C4-2B (cell line): ENCODE data around the gene POU2AF1.

Source experiments
- H3K27ac ChIP-seq: fragments of 450-650 bp; 2 replicates; pipeline ENCODE4 v1.5.1; 2017
- ZFX ChIP-seq: fragments of 450-650 bp; IDR thresholded peaks from 2 replicates; pipeline ENCODE4 v1.6.1; 2017
- TF ChIP-seq, protein P1 (sequence below): fragments of 450-650 bp; conservative IDR thresholded peaks from 2 replicates; pipeline ENCODE4 v1.5.1; 2017; ENCODE audit warnings: mild to moderate bottlenecking

POU2AF1 gene

DNA sequence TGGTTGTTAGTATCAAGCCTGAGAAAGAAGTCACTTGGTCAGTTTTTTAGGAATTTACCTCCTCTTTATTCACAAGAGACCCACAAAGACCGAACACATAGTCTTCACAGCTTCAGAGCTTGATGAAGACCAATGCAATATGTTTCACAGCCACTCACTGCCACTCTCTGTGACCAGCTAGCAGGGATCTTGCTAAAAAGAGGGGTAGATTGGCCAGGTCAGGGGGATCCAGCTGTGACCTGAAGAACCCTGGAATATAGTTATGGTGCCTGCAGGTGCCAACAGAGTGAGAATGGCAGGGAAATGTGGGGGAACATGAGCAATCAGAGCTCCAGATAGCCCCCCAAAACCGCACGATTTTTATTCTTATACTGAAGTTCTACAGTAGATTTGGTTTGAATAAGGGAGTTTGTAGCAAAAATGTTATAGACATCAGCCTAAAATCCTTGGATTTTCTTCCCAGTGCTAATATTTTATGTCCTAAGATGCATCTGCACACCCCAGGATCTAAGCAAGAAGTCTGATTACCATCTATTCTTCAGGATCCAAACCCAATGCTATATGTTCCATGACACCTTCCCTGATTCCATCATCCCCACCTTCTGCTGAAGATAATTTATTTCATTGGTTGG lies 8.7 kb downstream of the POU2AF1 start:
- TF ChIP-seq, protein P1, sequence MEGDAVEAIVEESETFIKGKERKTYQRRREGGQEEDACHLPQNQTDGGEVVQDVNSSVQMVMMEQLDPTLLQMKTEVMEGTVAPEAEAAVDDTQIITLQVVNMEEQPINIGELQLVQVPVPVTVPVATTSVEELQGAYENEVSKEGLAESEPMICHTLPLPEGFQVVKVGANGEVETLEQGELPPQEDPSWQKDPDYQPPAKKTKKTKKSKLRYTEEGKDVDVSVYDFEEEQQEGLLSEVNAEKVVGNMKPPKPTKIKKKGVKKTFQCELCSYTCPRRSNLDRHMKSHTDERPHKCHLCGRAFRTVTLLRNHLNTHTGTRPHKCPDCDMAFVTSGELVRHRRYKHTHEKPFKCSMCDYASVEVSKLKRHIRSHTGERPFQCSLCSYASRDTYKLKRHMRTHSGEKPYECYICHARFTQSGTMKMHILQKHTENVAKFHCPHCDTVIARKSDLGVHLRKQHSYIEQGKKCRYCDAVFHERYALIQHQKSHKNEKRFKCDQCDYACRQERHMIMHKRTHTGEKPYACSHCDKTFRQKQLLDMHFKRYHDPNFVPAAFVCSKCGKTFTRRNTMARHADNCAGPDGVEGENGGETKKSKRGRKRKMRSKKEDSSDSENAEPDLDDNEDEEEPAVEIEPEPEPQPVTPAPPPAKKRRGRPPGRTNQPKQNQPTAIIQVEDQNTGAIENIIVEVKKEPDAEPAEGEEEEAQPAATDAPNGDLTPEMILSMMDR = no peak
- no peak overlapping the region for H3K27ac ChIP-seq

- H3K27ac ChIP-seq = no peak overlapping the region
- TF ChIP-seq ZFX = no peak
- TF ChIP-seq, protein P1 = no peak
Measured at GRCh38 chr11:111368285-111368560, 10.9 kb downstream of the POU2AF1 start.

DNA sequence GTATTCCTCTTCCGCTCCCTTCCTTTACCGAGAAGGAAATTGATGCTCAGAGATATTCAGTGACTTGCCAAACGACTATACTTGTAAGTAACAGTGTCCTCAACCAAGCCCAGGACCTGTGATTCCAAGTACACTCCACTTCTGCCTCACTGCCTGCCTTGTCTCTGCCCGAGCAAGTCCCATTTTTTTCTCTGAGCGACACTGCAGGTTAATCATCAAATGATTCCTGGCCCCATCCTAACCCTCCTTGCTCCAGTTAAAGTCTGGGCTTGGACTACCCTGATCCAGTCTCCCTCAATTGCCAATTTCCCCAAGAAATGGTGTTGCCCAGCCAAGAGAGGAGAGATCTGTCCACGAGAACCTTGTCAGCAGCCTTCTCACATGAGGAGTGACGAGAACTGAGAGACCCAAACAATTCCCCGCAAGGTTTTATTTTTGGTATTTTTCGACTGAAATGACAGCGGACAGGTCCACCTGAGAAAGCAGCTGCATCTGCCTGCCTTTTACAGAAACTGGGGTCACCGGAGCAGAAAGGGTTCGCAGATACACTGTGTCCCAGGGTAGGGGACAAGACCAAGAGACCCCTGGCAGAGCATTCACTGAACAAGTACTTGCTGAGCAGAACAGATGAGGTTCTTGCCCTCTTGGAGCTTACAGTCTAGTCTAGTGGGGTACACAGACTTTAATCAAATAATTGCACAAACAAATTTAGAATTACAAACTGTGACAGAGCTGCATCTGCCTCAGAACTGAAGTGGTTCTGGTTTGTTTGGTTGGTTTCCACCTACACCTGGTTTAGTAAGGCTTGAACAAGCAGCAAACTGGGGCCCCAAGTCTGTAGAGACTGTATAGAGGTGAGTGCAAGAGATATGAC lies 11.4 kb downstream of the POU2AF1 start:
- H3K27ac ChIP-seq = no peak overlapping the region
- TF ChIP-seq, protein P1 = no peak
- TF ChIP-seq ZFX = no peak

GRCh38 chr11:111366560-111367410 lies 12.3 kb downstream of the POU2AF1 start:
- no peak overlapping the region for H3K27ac ChIP-seq
- TF ChIP-seq, protein P1 = no peak
- TF ChIP-seq ZFX = no peak

GRCh38 chr11:111365722-111366559 lies 13.1 kb downstream of the POU2AF1 start:
- no peak overlapping the region for H3K27ac ChIP-seq
- TF ChIP-seq, protein P1 = no peak
- TF ChIP-seq ZFX = no peak

DNA sequence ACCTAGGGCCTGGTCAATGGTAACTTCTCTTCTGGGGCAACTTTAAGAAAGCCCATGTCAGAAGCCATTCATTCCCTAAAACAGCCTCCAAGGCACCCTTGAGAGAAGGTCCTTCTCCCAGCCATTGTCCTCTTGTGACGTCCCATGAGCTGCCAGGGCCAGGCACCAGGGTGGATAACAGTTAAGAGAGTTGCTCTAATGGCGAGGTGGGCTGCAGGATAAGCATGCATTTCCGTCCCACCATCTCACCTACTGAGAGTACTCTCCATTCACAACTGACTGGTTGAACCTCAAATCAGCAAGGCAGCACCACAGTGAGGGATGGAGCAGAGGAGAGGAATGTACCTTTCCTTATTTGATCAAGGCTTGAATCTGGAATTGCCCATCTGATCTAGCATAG lies 14.6 kb downstream of the POU2AF1 start:
- TF ChIP-seq, protein P1 = no peak
- TF ChIP-seq ZFX = no peak
- no peak overlapping the region for H3K27ac ChIP-seq
